ENCODE results near the gene SYNM.

Gene SYNM

GRCh38 chr15:99180086-99180963 is 75.4 kb downstream of the SYNM start:
- Mint-ChIP-seq H3K36me3 (ENCODE audit: low read depth) (no peaks in the 10 kb centered on the region), H3K4me3 (no peak overlapping the region), H3K4me1 (ENCODE audit: low read depth) (no peaks in the 10 kb centered on the region), H3K9me3 (no peaks in the 10 kb centered on the region), H3K27me3 (ENCODE audit: low read depth) (peaks cover 7% of the 10 kb centered on the region), H3K27ac (no peak overlapping the region)
- DNase-seq (ENCODE audit: low spot score), result no peak

GRCh38 chr15:99180964-99181306 is 76.1 kb downstream of the SYNM start:
- DNase-seq (ENCODE audit: low spot score), result no peak
- Mint-ChIP-seq H3K4me1 (ENCODE audit: low read depth) (no peaks in the 10 kb centered on the region), H3K4me3 (no peak overlapping the region), H3K36me3 (ENCODE audit: low read depth) (no peaks in the 10 kb centered on the region), H3K27ac (no peak overlapping the region), H3K27me3 (ENCODE audit: low read depth) (peaks cover 7% of the 10 kb centered on the region), H3K9me3 (no peaks in the 10 kb centered on the region)

- no peak for DNase-seq (ENCODE audit: low spot score)
- Mint-ChIP-seq H3K36me3 (ENCODE audit: low read depth) (no peaks in the 10 kb centered on the region), H3K9me3 (no peaks in the 10 kb centered on the region), H3K4me1 (ENCODE audit: low read depth) (no peaks in the 10 kb centered on the region), H3K4me3 (no peak overlapping the region), H3K27me3 (ENCODE audit: low read depth) (peaks cover 7% of the 10 kb centered on the region), H3K27ac (no peak overlapping the region)
Observed at GRCh38 chr15:99181545-99181971, 76.7 kb downstream of the SYNM start.

GRCh38 chr15:99182791-99183190 is 77.9 kb downstream of the SYNM start:
- no peaks in the 10 kb centered on the region for H3K4me1 Mint-ChIP-seq (ENCODE audit: low read depth)
- no peak overlapping the region for H3K27ac Mint-ChIP-seq
- no peaks in the 10 kb centered on the region for H3K36me3 Mint-ChIP-seq (ENCODE audit: low read depth)
- no peak for DNase-seq (ENCODE audit: low spot score)
- peaks cover 7% of the 10 kb centered on the region for H3K27me3 Mint-ChIP-seq (ENCODE audit: low read depth)
- no peak overlapping the region for H3K4me3 Mint-ChIP-seq
- H3K9me3 Mint-ChIP-seq, result no peaks in the 10 kb centered on the region

All from T-helper 2 cell treated with Interferon-gamma antibody and Interleukin-4, amounts not matched to agents 5 μg/mL and 100 μg/mL, for 36 hours (primary cell).